ENCODE results near the gene HDHD5. TPM values are rescaled to one million over a fixed set of nuclear protein-coding genes. Genes with fewer than 3 reads are reported as not detected.
A peak's percentile ranks its signal among the peaks of the same experiment; 100 is the strongest.

Gene HDHD5
- total RNA-seq: 67.1 and 76.2 TPM in 2 replicates

GRCh38 chr22:17158568-17159503 is at the start of gene HDHD5:
Gene HDHD5 (minus strand): TSS chr22:17159277. CDS start chr22:17159251, 26 bp downstream.
- peak; percentile 43 for DNase-seq (ENCODE audit: low read depth)
- peak within 1 kb of the TSS; percentile 87 for H3K4me3 ChIP-seq (ENCODE audit: low read depth, low read length)
- no peak for TF ChIP-seq CTCF (conservative IDR thresholded peaks at IDR 0.05; ENCODE audit: low read depth, low read length)

DNA sequence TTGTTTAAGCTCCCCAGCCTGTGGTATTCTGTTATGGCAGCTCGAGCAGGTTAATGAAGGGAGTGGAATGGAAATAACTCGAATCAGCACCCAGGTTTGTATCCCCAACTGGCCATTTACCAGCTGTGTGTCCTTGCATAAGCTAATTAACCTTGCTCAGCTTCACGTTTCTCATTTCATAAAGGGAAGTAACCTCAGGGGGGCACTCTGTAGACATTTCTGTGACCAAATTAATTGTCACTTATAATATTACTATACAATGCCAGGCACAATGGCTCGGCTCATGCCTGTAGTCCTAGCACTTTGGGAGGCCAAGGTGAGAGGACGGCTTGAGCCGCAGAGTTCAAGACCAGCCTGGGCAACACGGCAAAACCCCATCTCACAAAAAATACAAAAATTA is 46.4 kb upstream of the HDHD5 start:
- no peak for DNase-seq (ENCODE audit: low read depth)
- H3K4me3 ChIP-seq (ENCODE audit: low read depth, low read length): no peak overlapping the region
- peak; percentile 28 for TF ChIP-seq CTCF (conservative IDR thresholded peaks at IDR 0.05; ENCODE audit: low read depth, low read length)

- DNase-seq (ENCODE audit: low read depth): no peak
- TF ChIP-seq CTCF (conservative IDR thresholded peaks at IDR 0.05; ENCODE audit: low read depth, low read length): peak; percentile 34
Measured at GRCh38 chr22:17201285-17201945, 42.3 kb upstream of the HDHD5 start.

GRCh38 chr22:17199003-17199731 is 40.1 kb upstream of the HDHD5 start:
- TF ChIP-seq CTCF (conservative IDR thresholded peaks at IDR 0.05; ENCODE audit: low read depth, low read length): no peak
- no peak for DNase-seq (ENCODE audit: low read depth)

More at GRCh38 chr22:17201285-17201945, 42.3 kb upstream of the HDHD5 start:
- H3K4me3 ChIP-seq (ENCODE audit: low read depth, low read length): no peak overlapping the region

GRCh38 chr22:17198170-17199002 is 39.3 kb upstream of the HDHD5 start:
- DNase-seq (ENCODE audit: low read depth): no peak
- peak overlapping the region; percentile 49 for H3K4me3 ChIP-seq (ENCODE audit: low read depth, low read length)
- TF ChIP-seq CTCF (conservative IDR thresholded peaks at IDR 0.05; ENCODE audit: low read depth, low read length): no peak

More at GRCh38 chr22:17199003-17199731, 40.1 kb upstream of the HDHD5 start:
- peak overlapping the region; percentile 49 for H3K4me3 ChIP-seq (ENCODE audit: low read depth, low read length)

- no peak for DNase-seq (ENCODE audit: low read depth)
- no peak overlapping the region for H3K4me3 ChIP-seq (ENCODE audit: low read depth, low read length)
- TF ChIP-seq CTCF (conservative IDR thresholded peaks at IDR 0.05; ENCODE audit: low read depth, low read length): no peak
Measured at GRCh38 chr22:17194213-17194612, 35.1 kb upstream of the HDHD5 start.
